Stimulated activated naive CD8-positive, alpha-beta T cell treated with anti-CD3 and anti-CD28 coated beads, Interleukin-15, Interleukin-2, amounts not matched to agents 100 ng/mL and 50 ng/mL, for 24 hours (primary cell): ENCODE data around the gene CD209.

Source experiments
- H3K27ac Mint-ChIP-seq: one replicate; pipeline ENCODE4 v1.8.0; 2021; ENCODE audit warnings: mild to moderate bottlenecking, mixed read lengths
- H3K27me3 Mint-ChIP-seq: one replicate; pipeline ENCODE4 v1.8.0; 2021; ENCODE audit warnings: mixed read lengths
- H3K36me3 Mint-ChIP-seq: one replicate; pipeline ENCODE4 v1.8.0; 2021; ENCODE audit warnings: low read depth, mixed read lengths
- H3K4me1 Mint-ChIP-seq: one replicate; pipeline ENCODE4 v1.8.0; 2021; ENCODE audit warnings: low read depth, mixed read lengths
- H3K4me3 Mint-ChIP-seq: one replicate; pipeline ENCODE4 v1.8.0; 2021; ENCODE audit warnings: mild to moderate bottlenecking, mixed read lengths
- H3K9me3 Mint-ChIP-seq: one replicate; pipeline ENCODE4 v1.8.0; 2021; ENCODE audit warnings: mixed read lengths

Gene CD209

DNA sequence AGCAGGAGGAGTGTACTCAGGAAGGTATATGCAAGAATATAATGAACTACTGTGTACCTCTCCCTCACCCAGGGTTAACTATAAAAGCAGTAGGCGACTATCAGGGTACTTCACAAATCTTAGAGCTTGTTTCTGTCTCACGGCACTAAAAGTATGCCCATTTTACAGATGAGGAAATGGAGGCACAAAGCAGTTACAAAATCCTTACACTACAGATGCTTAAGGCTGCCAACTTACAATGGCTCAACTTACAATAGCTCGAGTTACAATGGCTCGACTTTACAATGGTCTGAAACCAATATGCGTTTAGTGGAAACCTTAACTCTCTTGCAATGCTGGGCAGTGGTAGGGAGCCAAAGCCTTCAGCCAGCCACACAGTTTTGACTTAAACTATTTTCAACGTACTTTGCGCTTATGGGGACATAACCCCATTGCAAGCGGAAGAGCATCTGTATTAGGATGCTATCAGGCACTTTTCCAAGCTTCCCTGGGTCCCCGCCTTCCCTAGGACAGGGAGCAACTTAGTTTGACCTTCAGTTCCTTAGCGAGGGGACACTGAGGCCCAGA, 49.5 kb downstream of the CD209 start:
- H3K36me3 Mint-ChIP-seq = no peaks in the 10 kb centered on the region
- H3K4me3 Mint-ChIP-seq = peak overlapping the region; percentile 77
- H3K27me3 Mint-ChIP-seq = peaks cover 3% of the 10 kb centered on the region
- no peaks in the 10 kb centered on the region for H3K9me3 Mint-ChIP-seq
- H3K4me1 Mint-ChIP-seq = peaks cover 32% of the 10 kb centered on the region
- no peak overlapping the region for H3K27ac Mint-ChIP-seq

DNA sequence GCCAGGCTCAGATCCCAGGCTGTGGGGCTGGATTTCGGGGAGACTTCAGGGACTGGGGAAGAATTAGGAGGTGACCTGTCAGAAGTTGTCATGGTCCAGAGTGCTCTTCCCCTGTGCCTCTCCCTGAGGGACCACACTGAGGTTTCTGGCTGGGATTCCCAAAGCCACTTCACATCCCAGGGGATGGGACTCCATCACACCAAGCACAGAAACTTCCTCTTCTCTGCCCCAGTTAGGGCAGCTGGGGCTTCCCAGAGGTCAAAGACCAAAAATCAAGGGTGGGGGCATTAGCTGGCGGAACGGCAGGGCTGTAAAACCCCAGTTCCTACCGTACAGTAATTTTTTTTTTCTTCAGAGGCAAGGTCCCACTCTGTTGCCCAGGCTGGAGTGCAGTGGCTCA, 52.8 kb downstream of the CD209 start:
- Mint-ChIP-seq H3K27ac (no peak overlapping the region), H3K4me1 (peaks cover 19% of the 10 kb centered on the region), H3K4me3 (no peak overlapping the region), H3K9me3 (no peaks in the 10 kb centered on the region), H3K36me3 (no peaks in the 10 kb centered on the region), H3K27me3 (peaks cover 3% of the 10 kb centered on the region)

DNA sequence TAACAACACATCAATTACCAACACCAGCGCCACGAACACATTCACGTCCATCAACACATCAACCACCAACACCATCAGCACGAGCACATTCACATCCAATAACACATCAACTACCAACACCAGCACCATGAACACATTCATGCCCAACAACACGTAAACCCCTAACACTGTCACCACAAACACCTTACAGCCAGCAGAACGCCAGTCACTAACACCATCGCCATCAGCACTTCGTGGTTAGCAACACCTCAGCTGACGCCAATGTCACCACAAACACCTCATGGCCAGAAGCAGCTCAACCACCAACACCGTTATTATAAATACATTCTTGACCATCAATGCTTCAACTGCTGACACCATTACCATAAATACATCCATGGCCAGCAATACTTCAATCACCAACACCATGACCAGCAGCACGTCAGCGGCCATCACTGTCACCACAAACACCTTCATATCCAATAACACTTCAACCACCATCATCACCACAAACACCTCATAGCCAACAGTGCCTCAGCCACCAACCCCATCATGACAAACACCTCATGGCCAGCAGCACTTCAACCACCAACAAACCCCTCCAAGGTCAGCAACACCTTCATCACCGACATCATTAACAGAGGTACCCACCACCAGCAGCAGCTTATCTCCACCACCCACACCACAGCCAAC, 54.8 kb downstream of the CD209 start:
- peaks cover 6% of the 10 kb centered on the region for H3K4me1 Mint-ChIP-seq
- no peaks in the 10 kb centered on the region for H3K36me3 Mint-ChIP-seq
- no peak overlapping the region for H3K27ac Mint-ChIP-seq
- H3K9me3 Mint-ChIP-seq = no peaks in the 10 kb centered on the region
- no peak overlapping the region for H3K4me3 Mint-ChIP-seq
- peaks cover 3% of the 10 kb centered on the region for H3K27me3 Mint-ChIP-seq

DNA sequence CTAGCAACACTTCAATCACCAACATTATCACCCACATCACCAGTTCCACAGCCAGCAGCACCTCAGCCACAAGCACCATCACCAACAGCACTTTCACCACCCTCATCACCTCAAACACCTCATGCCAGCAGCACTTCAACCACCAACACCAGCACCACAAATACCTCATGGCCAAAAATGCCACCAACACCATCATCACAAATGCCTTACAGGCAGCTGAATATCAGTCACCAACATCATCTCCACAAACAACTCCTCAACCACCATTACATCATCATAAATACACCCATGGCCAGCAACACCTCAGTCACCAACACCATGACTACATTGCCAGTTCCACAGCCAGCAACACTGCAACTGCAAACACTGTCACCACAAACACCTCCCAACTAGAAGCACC, 55.8 kb downstream of the CD209 start:
- Mint-ChIP-seq H3K4me1 (peaks cover 4% of the 10 kb centered on the region), H3K27me3 (peaks cover under 1% of the 10 kb centered on the region), H3K4me3 (no peak overlapping the region), H3K9me3 (no peaks in the 10 kb centered on the region), H3K36me3 (no peaks in the 10 kb centered on the region), H3K27ac (no peak overlapping the region)

DNA sequence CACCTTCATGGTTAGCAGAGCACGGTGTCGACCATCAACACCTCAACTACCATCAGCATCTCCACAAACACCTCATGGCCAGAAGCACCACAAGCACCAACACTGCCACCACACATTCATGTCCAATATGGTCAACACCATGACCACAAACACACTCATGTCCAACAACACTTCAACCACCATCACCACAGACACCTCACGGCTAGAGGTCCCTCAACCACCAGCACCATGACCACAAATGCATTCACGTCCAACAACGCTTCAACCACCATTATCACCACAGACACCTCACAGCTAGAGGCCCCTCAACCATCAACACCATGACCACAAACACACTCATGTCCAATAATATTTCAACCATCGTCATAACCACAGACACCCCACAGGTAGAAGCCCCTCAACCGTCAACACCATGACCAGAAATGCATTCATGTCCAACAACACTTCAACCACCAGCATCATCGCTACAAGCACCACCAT, 56.5 kb downstream of the CD209 start:
- H3K9me3 Mint-ChIP-seq = no peaks in the 10 kb centered on the region
- H3K27me3 Mint-ChIP-seq = no peaks in the 10 kb centered on the region
- no peak overlapping the region for H3K27ac Mint-ChIP-seq
- H3K36me3 Mint-ChIP-seq = no peaks in the 10 kb centered on the region
- no peak overlapping the region for H3K4me3 Mint-ChIP-seq
- peaks cover 3% of the 10 kb centered on the region for H3K4me1 Mint-ChIP-seq
